ENCODE results near the gene ZBTB42.

Gene ZBTB42

GRCh38 chr14:104792101-104792884 is 8.6 kb upstream of the ZBTB42 start:
- no peak overlapping the region for H3K4me3 ChIP-seq (ENCODE audit: low read length)
- DNase-seq (ENCODE audit: low read depth, low spot score), result no peak

- no peak for DNase-seq (ENCODE audit: low read depth, low spot score)
- H3K4me3 ChIP-seq (ENCODE audit: low read length), result no peak overlapping the region
These were observed 7.8 kb upstream of the ZBTB42 start for GRCh38 chr14:104792945-104793702.

GRCh38 chr14:104793703-104793959 is 7.3 kb upstream of the ZBTB42 start:
- DNase-seq (ENCODE audit: low read depth, low spot score), result no peak
- peak overlapping the region; percentile 72; the same call in 1 of the 2 replicates for H3K4me3 ChIP-seq (ENCODE audit: low read length)

GRCh38 chr14:104794099-104794498 is 6.8 kb upstream of the ZBTB42 start:
- no peak for DNase-seq (ENCODE audit: low read depth, low spot score)
- peak overlapping the region; percentile 72 for H3K4me3 ChIP-seq (ENCODE audit: low read length)

- no peak for DNase-seq (ENCODE audit: low read depth, low spot score)
- H3K4me3 ChIP-seq (ENCODE audit: low read length), result peak overlapping the region; percentile 72
These were observed 6.3 kb upstream of the ZBTB42 start for GRCh38 chr14:104794631-104794992.

GRCh38 chr14:104794993-104795780 is 5.7 kb upstream of the ZBTB42 start, which contains the start of gene AKT1:
AKT1 (minus strand) TSS chr14:104795748; CDS start chr14:104792643, 3,105 bp downstream.
- peak within 1 kb of the TSS; percentile 72 for H3K4me3 ChIP-seq (ENCODE audit: low read length)
- DNase-seq (ENCODE audit: low read depth, low spot score), result no peak

GRCh38 chr14:104795781-104796686 is 4.9 kb upstream of the ZBTB42 start:
- DNase-seq (ENCODE audit: low read depth, low spot score), result no peak
- H3K4me3 ChIP-seq (ENCODE audit: low read length), result peak overlapping the region; percentile 56

GRCh38 chr14:104796687-104797081 is 4.2 kb upstream of the ZBTB42 start:
- H3K4me3 ChIP-seq (ENCODE audit: low read length), result no peak overlapping the region
- DNase-seq (ENCODE audit: low read depth, low spot score), result no peak

- DNase-seq (ENCODE audit: low read depth, low spot score), result no peak
- H3K4me3 ChIP-seq (ENCODE audit: low read length), result no peak overlapping the region
These were observed 3.5 kb upstream of the ZBTB42 start for GRCh38 chr14:104797115-104798044.

- no peak overlapping the region for H3K4me3 ChIP-seq (ENCODE audit: low read length)
These were observed 2.3 kb upstream of the ZBTB42 start for GRCh38 chr14:104798300-104799243.

GRCh38 chr14:104799244-104800014 is 1.5 kb upstream of the ZBTB42 start:
- no peak for DNase-seq (ENCODE audit: low read depth, low spot score)
- peak overlapping the region; percentile 36; the same call in 1 of the 2 replicates for H3K4me3 ChIP-seq (ENCODE audit: low read length)

More at GRCh38 chr14:104798300-104799243, 2.3 kb upstream of the ZBTB42 start:
- no peak for DNase-seq (ENCODE audit: low read depth, low spot score)

GRCh38 chr14:104800015-104800770 is 708 bp upstream of the ZBTB42 start:
- H3K4me3 ChIP-seq (ENCODE audit: low read length), result peak overlapping the region; percentile 62
- DNase-seq (ENCODE audit: low read depth, low spot score), result peak; percentile 46

GRCh38 chr14:104801520-104802393 is 856 bp downstream of the ZBTB42 start:
- DNase-seq (ENCODE audit: low read depth, low spot score), result no peak
- H3K4me3 ChIP-seq (ENCODE audit: low read length), result peak overlapping the region; percentile 62

GRCh38 chr14:104802394-104803184 is 1.7 kb downstream of the ZBTB42 start:
- DNase-seq (ENCODE audit: low read depth, low spot score), result no peak
- H3K4me3 ChIP-seq (ENCODE audit: low read length), result no peak overlapping the region

All from Jurkat, Clone E6-1 (cell line).